ENCODE measurements around the gene LINGO4.

DNA sequence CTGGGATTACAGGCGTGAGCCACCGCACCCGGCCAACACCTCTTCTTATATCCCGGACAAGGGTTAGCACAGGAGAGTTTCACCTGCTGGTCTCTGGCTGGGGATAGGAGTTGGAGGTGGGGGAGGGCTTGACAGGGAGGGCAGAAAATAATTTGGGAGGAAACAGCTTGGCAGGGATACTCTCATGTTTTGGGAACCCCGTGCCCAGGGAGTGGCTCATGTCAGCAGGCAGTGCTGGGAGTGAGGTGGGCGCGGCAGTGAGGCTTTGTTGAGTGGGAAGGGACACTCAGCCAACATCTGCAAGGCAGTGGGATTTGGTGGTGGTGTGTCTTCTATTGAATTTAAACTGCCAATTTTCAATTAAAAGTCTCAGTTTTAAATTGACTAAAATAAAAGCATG lies 49.4 kb upstream of the LINGO4 start:
- TF ChIP-seq, protein P1, sequence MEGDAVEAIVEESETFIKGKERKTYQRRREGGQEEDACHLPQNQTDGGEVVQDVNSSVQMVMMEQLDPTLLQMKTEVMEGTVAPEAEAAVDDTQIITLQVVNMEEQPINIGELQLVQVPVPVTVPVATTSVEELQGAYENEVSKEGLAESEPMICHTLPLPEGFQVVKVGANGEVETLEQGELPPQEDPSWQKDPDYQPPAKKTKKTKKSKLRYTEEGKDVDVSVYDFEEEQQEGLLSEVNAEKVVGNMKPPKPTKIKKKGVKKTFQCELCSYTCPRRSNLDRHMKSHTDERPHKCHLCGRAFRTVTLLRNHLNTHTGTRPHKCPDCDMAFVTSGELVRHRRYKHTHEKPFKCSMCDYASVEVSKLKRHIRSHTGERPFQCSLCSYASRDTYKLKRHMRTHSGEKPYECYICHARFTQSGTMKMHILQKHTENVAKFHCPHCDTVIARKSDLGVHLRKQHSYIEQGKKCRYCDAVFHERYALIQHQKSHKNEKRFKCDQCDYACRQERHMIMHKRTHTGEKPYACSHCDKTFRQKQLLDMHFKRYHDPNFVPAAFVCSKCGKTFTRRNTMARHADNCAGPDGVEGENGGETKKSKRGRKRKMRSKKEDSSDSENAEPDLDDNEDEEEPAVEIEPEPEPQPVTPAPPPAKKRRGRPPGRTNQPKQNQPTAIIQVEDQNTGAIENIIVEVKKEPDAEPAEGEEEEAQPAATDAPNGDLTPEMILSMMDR (IDR thresholded peaks at IDR 0.05), result no peak
- no peak for TF ChIP-seq POLR2A (IDR thresholded peaks at IDR 0.05)
